ENCODE results near the gene KHDC4.
A peak's percentile ranks its signal among the peaks of the same experiment; 100 is the strongest.

GRCh38 chr1:155966135-155966534 is 31.9 kb upstream of the KHDC4 start:
- no peak for TF ChIP-seq EZH2 (IDR thresholded peaks at IDR 0.05; ENCODE audit: low read length, missing control alignments)
- peak; percentile 27 to 38 for TF ChIP-seq CTCF (conservative IDR thresholded peaks at IDR 0.05 in 1 of 2, IDR thresholded peaks at IDR 0.05 in 1 of 2; ENCODE audit: low read depth in 1 of 2, low read length in 2 of 2)
